RKO (cell line): ENCODE results near the gene CA10.
A peak's percentile ranks its signal among the peaks of the same experiment; 100 is the strongest.

Experiments used
- DNase-seq: peaks from one replicate; pipeline ENCODE4 v3.0.0-alpha.2; 2016; ENCODE audit warnings: low spot score

The CA10 gene

GRCh38 chr17:52158450-52159042 lies at the start of gene CA10:
Gene CA10, minus strand, starts transcription at chr17:52158714.
- DNase-seq = no peak

GRCh38 chr17:52207796-52208195 lies 49.3 kb upstream of the CA10 start:
- no peak for DNase-seq

GRCh38 chr17:52202520-52203080 lies 44.1 kb upstream of the CA10 start:
- DNase-seq = no peak

- DNase-seq = no peak
These were observed 43.4 kb upstream of the CA10 start for GRCh38 chr17:52201767-52202519.

- DNase-seq = no peak
These were observed 33.0 kb upstream of the CA10 start for GRCh38 chr17:52191491-52191890.

- DNase-seq = no peak
These were observed 23.3 kb upstream of the CA10 start for GRCh38 chr17:52181782-52182181.

- DNase-seq = no peak
These were observed 19.5 kb upstream of the CA10 start for GRCh38 chr17:52178012-52178411.

- DNase-seq = peak; percentile 38
These were observed 12.6 kb upstream of the CA10 start for GRCh38 chr17:52170963-52171572.

GRCh38 chr17:52160136-52160567 lies 1.6 kb upstream of the CA10 start:
- no peak for DNase-seq

- DNase-seq = no peak
These were observed 977 bp upstream of the CA10 start for GRCh38 chr17:52159246-52160135.

GRCh38 chr17:52157603-52158449 lies 688 bp downstream of the CA10 start:
- no peak for DNase-seq

- no peak for DNase-seq
These were observed 1.6 kb downstream of the CA10 start for GRCh38 chr17:52156576-52157570.

- DNase-seq = no peak
These were observed 3.2 kb downstream of the CA10 start for GRCh38 chr17:52155301-52155700.

- no peak for DNase-seq
These were observed 4.0 kb downstream of the CA10 start for GRCh38 chr17:52154466-52154865.

GRCh38 chr17:52150935-52151334 lies 7.6 kb downstream of the CA10 start:
- DNase-seq = no peak

GRCh38 chr17:52149626-52150025 lies 8.9 kb downstream of the CA10 start:
- no peak for DNase-seq

- no peak for DNase-seq
These were observed 9.6 kb downstream of the CA10 start for GRCh38 chr17:52148969-52149351.

- DNase-seq = no peak
These were observed 10.1 kb downstream of the CA10 start for GRCh38 chr17:52148288-52148968.

GRCh38 chr17:52147872-52148271 lies 10.6 kb downstream of the CA10 start:
- no peak for DNase-seq
